NCI-H345 treated with DMSO at 0.1 percent for 48 hours (cell line): ENCODE results near the gene CTSE.
"Not testable (repeated sequence)": the region's sequence is repeated elsewhere in the genome, so short reads cannot be mapped to it uniquely, and the experiment has no call there.

Experiments used
- DNase-seq: peaks from one replicate; lab custom pipeline; 2025; ENCODE audit not compliant: unreplicated experiment; lab: John Stamatoyannopoulos, UW

CTSE gene

GRCh38 chr1:206020393-206021007 is 3.2 kb downstream of the CTSE start:
- no peak for DNase-seq

DNA sequence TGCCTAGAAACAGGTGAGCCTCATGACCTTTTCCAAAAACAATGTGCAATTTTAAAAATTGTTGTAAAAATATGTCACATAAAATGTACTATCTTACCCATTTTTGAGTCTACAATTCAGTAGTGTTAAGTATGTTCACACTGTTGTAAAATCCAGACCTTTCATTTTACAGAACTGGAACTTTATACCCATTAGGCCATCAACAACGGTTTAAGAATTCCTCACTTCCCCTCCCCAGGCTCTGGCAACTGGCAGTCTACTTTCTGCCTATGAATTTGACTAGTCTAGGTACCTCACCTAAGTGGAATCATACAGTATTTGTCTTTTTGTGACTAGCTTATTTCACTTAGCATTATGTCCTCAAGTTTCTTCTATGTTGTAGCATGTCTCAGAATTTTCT is 8.6 kb downstream of the CTSE start:
- no peak for DNase-seq

DNA sequence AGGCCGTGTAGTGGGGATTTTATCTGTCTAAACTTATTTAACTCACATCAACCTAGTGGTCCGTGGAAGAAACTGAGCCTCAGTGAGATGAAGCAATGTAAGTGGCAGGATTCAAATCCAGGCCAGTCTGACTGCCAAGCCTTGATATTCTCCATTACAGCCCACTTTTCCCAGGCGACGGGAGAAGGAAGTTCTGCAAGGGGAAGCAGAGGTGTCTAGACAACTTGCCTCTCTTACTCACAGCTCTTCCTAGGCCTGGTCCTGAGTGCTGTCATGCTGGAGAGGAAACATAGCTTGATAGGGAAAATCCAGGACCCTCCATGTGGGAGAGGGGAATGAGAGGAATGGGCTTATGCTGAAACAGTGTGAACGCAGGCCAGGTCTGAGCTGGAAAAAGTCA is 9.1 kb downstream of the CTSE start:
- no peak for DNase-seq

DNA sequence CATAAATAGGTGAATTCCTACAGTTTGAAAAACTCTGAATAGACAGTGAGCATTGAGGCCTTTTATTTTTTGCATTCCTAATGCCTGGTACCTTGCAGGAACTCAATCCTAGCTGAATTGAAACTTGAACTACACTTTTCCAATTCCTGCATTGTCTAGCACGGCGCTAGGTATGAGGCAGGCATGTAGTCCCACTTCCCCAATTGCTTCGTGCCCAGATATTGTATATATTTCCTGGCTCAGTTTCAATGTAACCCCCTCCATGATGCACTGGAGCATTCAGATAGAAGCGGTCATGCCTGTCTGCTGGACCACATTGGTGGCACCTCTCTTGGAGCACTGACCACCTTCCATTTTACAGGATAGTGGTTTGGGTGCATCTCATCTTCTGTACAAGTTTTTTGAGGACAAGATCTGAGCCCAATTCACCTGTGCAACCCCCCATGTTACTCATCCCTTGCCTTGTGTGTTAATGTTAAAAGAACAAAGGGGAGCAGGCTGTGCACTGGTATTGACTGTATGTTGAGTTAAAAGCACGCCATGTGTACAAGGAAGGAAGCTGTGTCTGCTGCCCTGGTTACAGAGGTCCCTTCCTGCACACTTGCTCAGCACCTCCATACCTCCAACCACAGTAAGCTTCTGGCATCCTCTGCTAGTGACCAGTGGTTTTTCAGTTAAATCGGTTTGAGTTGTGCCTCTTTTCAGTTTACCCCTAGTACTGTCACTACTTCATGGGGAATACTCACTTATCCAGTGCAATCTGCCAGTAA is 10.5 kb downstream of the CTSE start:
- DNase-seq: no peak

GRCh38 chr1:206012086-206012859 is 11.4 kb downstream of the CTSE start:
- no peak for DNase-seq

DNA sequence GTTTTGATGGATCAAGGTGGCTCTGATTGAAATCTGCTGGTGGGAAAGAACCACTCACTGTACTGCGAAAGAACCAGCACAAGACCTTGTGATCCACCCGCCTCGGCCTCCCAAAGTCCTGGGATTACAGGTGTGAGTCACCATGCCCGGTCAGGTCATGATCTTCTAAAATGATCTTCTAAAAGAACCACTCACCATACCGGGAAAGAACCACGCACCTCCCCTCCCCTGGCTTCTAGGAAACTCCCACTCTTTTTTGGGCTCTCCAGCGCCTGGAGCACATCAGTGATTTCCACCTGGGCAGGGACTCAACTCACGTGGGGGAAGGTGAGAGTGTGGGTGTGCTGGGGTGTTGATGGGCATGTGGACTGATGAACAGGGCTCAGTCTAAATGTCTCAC is 12.6 kb downstream of the CTSE start:
- no peak for DNase-seq

DNA sequence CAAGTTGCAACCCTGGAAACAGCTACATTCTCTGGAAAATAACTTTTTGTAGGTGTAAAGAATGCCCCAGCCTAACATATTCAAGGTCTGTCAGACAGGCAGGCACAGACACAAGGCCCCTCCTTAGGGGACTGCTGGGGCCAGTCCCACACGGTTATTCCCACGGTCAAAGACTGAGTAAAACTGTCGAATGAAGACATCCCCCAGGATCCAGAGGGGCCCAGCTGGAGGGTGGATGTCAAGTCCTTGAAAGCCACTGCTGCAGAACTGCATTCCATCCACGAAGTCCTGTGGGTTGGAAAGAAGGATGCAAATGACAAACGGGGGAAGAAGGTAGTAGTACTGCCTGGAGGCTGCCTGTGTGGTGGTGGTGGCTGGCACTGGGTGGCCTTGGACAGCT is 13.6 kb downstream of the CTSE start:
- no peak for DNase-seq

DNA sequence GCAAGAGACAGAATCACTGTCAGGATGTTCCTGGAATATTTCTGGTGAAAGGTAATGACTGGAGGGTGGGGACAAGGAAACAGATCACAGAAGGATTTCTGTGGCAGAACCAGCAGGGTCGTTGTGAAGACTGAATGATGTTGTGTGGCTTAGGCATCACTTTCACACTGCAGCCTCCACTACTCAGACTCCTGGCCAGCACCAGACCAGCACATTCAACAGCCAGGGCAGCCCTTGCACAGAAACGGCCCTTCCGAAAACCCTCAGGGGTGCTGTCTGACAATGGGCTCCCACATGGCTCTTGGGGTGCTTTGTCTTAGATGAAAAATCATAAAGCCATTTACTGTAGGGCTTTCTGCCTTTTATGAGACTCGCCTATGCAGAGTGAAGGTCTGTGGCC is 16.7 kb downstream of the CTSE start:
- no peak for DNase-seq

GRCh38 chr1:206005778-206006180 is 17.9 kb downstream of the CTSE start:
- no peak for DNase-seq

- no peak for DNase-seq
Measured at GRCh38 chr1:206005234-206005633, 18.5 kb downstream of the CTSE start.

GRCh38 chr1:206004826-206005225 is 18.9 kb downstream of the CTSE start:
- DNase-seq: no peak

DNA sequence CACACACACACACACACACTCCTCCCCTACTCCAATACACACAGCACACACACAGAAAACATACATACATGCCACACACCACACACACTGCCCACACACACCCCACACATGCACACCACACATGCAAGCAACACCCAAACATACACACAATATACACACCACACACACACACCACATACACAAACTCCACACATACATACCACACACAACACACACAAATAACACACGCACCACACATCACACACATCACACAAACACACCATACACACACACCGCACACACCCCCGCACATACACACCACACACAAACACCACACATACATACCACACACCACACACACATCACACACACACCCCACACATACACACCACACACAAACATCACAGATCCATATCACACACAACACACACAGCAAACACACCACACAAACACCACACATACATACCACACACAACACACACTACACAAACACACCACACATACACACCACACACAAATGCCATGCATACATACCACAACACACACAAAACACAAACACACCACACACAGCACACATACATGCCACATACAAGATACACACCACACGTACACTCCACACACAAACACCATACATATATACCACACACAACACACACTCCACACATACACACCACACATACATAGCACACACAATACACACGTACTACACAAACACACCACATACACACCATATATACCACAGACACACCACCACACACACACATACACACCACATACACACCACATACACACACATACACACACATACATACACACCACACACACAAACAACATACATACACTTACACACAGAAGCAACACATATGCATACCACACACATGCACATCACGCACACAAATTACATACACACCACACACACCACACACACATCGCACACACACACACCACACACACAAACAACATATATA is 19.6 kb downstream of the CTSE start:
- no peak for DNase-seq

DNA sequence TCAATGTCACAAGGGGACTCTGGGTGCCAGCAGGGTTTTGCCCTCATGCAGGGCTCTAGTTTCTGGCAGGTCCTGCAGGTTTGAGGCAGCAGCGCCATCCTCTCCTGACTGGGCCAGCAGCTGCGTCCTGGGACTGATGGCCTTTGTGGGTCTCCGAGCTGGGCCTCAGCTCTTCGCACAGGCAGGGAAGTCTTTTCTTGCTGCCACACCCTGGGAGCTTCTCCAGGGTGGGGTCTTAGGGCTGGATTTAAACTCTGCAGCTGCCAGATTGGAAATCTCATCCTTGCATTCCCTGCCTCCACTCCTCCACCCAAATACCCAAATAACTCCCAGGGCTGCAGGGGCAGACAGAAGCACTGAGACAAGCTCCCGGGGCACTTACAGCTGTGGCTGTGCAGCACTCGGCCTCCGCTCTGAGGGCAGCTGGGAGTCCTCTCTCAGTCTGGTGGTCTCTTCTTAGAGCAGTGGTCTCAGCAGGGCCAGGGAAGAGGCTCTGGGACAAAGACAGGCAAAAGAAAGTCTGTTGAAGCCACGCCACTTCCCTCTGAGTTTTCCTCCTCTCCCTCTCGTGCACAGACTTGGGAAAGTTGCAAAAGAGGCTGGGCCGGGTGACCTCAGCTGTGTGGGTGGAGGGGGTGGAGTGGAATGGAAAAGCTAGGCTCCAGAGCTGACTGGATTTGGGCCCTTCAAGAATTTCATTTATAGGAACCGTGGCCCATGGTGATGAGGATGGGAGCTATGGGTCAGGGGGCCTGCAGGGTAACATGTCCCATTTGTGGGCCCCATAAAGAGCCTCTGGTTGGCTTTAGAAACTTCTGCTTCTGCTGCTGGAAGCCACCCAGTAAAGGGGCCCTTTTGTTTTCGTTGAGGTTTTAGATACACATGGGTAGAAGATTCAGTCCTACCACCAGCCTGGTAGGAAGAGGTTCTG is 20.6 kb downstream of the CTSE start, which contains the start of gene RAB7B:
RAB7B (minus strand) TSS at position 525 of the 931 bp plus-strand sequence. CDS start 9,260 bp downstream, outside the sequence.
- DNase-seq: no peak

- DNase-seq: no peak
Measured at GRCh38 chr1:206002160-206002559, 21.5 kb downstream of the CTSE start.

DNA sequence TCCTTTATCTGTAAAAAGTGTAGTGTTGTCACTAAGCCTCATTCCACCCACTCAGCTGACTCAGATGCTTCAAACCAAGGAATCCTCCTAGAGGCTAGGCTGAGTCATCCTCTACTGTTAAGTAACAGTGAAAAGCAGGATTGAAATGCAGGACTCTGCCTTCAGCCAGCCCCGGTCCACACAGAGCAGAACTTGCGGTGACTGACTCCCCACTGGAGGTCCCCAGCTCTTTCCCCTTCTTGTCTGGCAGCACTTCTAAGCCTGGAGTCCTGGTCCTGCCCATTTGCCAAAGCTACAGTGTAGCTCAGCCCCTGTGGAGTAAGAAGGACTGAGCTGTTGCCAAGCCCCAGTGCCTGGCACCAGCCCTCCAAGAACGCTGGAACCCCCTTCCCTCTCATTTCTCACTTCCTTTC is 22.2 kb downstream of the CTSE start:
- DNase-seq: no peak

DNA sequence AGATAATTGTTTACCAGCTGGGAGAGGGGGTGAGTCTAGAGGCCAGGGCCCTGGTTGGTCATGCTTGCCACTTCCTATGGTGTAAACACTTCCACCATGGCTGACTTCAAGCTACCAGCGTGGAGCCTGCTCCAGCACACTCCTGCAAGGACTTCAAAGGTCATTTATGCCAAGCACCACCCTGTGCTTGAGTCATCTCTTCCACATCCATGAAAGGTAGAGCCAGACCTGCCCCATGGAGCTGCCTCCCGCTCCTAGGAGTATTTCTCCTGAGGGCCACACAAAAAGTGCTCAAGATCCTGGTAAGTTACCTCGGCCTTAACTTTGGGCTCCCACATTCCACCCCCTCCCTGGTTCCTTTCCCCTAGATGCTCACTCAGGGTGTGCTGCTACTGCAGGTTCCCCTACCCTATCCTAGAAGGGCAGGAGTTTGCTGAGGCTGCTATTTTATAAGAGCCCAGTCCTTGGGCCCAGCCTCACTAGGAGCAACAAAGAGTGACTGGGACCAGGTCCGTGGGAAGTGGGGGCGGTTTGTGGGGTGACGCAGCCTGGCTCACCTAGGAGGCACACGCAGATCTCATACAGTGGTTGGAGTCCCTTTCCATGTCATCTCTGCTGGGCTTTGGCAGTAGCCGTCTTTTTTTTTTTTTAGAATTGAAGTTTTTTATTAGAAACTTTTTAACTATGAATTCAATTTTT is 22.9 kb downstream of the CTSE start:
- no peak for DNase-seq

- DNase-seq: no peak
Measured at GRCh38 chr1:205998457-205999241, 25.0 kb downstream of the CTSE start.

DNA sequence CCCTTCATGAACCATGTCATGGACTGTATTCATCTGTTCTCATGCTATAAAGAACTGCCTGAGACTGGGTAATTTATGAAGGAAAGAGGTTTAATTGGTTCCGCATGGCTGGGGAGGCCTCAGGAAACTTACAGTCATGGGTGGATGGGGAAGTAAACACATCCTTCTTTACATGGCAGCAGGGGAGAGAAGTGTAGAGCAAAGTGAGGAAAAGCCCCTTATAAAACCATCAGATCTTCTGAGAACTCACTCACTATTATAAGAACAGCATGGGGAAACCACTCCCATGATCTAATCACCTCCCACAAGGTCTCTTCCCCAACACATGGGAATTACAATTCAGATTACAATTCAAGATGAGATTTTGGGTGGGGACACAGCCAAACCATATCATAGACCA is 27.1 kb downstream of the CTSE start:
- not testable (repeated sequence) for DNase-seq
